Stimulated activated CD4-positive, alpha-beta T cell treated with anti-CD3 and anti-CD28 coated beads, Interleukin-4, amount 100 ng/mL, for 1 hour (primary cell): ENCODE data around the gene ASCC1.

ENCODE experiments used
- DNase-seq: peaks from one replicate; pipeline ENCODE4 v3.0.0-alpha.2; 2020

ASCC1 gene

GRCh38 chr10:72062832-72063702, 153.0 kb downstream of the ASCC1 start:
- no peak for DNase-seq

DNA sequence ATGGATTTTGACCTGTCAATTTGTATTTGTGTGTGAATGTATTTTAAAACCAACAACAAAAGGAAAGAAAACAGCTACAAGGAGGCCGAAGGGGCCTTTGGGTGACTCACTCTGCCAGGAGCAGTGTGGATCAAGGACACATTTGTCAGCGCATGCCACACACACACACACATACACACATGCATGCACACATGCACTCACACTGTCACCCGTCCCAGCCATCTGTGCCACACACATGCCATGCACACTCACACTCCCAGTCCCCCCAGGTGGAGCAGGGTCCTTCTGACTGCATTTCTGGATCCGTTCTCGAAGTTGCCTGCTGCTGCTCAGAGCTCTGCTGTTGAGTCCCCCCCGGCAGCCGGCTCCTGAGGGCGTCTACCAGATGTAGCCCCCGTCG, 153.7 kb downstream of the ASCC1 start:
- DNase-seq = no peak

- DNase-seq = no peak
Observed at GRCh38 chr10:72061930-72062329, 154.1 kb downstream of the ASCC1 start.

DNA sequence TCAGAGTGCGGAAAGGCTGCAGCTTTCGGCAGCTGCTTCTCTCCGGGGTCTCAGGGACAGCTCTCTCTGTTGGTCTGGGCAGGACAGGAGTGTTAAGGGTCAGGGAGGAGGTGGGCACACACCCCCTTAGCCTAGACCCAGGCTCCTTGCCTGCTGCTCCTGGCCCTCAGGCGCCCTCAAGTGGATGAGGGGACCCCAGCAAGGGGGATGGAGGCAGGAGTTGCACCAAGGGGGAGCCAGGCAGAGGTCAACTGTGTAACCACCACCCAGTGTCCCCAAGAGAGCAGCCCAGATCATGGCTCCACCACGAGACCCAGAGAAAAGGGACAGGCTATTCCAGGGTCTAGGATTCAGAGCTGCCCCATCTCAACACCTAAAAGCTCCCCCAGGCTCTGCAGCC, 154.6 kb downstream of the ASCC1 start:
- no peak for DNase-seq

DNA sequence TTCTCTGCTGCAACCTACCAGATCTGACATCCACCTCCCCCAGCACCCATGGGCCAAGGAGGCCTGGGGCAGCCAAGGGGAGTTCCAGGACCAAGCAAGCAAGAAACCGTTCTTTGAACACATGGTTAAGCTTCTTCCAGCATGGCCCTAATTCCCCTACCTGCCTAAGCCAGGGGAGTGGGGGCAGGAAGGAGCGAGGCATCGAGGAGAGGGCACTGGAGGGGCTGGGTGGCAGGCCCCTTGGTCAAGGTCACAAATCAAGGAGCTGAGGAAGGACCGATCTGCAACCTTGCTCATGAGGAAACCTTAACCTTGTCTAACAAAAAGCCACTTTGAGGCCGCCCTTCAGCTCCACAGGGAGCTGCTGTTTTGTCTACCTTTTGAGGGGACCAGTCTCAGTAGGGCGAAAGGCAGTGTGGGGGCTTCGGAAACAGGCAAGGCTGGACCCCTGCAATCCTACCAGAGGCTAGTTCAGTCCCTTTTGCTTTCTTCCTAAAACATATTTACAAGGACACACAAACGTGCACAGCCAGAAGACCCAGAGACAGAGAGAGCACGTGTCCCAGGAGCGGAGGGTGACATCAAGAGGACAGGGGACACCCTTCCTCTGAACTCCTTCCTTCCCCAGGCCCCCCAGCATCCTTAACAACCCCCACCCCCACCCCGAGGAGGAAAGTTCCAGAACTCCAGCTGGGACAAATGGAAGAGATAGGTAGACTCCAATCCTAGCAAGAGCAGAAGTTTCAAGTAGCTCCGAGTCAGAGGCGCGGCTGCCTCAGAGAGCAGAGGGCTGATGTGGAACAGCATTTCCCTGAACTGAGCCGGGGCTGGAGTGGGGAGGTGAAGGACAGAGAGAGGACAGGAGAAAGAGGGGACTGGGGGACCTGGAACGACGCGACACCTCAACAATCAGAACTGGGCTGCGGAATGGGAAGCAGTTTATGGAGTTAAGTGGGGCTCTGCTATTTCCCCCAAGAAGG, 155.9 kb downstream of the ASCC1 start:
- DNase-seq = no peak

DNA sequence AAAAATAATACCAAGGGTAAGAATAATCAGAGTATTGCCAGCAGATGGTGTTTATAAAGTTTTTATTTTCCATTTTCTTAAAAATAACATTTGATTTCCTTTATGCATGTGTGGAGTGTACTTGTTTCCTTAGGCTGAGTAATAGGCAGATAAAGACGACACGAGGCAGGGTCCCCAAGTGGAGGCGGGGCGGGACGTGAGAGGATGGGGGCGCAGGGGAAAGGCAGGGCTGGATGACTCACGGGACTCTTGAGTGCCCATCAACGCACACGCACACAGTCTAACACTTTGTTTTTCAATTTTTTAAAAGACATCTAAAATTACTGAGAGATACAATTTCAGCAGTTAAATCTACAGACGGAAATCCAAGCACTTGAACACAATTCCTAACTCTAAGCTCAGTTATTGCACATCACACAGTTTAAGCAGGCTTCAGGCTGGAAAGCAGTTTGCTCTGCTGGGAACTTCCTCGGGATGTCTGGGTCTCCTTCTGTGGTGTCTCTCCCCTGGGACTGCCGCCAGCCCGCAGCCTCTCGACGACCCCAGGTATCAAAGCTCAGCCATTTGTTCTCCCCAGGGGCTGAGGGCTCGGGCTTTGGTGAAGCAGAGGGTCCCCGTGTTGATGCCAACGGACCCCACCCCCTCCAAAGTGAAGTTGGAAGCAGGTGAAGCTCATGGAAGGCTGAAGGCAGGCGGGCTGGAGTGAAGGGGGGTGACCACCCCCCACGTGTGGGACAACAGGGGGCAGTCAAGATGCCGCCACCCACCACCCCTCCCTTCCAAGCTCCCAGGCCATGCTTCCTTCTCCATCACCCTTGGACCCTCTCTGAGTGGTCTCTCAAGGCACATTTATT, 156.9 kb downstream of the ASCC1 start:
- peak; percentile 46 for DNase-seq

DNA sequence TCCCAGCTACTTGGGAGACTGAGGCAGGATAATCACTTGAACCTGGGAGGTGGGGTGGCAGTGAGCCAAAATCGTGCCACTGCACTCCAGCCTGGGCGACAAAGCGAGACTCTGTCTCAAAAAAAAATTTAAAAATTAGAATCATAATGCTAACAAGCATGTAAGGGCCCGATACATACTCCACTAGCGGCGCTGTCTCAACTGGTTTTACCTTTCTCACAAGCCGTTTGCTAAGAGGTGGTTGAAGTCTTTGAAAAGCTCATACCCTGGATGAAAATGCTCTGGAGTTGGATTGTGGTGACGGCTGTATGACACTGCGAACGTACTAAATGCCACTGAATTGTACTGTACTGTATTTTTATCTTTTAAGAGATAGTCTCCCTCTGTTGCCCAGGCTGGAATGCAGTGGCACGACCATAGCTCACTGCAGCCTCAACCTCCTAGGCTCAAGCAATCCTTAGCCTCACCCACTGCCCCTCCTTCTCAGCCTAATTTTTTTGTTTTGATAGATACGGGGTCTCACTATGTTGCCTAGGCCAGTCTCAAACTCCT, 157.7 kb downstream of the ASCC1 start:
- no peak for DNase-seq

DNA sequence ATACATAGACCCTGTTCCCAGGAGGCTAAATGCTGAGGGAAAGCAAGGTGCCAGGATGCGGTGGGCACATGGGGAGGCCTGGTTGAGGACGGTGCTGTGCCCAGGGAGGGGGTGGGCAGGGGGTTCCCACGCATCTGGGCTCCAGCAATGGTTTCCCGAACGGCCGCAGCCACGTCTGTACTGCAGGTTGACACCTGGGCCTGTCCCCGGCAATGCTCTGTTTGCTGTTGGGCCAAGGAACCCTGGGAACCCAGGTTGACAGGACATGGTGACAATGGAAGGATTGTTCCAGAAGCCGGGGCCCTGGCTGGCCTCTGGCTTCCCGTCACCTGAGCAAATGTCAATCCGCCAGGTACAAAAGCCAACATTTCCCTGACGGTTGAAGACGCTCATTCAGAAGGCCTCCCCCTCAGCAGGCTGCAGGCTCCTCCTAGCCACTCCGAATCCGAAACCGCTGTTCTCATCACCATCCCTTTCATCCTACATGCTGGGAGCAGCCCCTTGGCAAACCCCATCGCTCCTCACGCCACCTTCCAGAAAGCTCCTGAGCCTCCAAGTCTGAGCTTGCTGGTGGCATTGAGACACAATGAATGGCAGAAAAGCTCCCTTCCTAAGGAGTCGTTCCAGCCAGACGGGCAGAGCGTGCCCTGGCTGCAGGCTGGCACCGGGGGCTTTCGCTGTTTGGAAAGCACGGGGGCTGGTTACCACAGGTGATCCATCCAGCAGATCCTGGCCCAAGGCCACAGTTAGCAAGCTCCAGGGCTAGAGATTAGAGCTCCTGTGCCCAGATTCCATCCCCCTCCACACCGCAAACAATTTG, 158.9 kb downstream of the ASCC1 start:
- DNase-seq = no peak

GRCh38 chr10:72056113-72056512, 160.0 kb downstream of the ASCC1 start:
- DNase-seq = no peak

GRCh38 chr10:72053690-72054089, 162.4 kb downstream of the ASCC1 start:
- no peak for DNase-seq

DNA sequence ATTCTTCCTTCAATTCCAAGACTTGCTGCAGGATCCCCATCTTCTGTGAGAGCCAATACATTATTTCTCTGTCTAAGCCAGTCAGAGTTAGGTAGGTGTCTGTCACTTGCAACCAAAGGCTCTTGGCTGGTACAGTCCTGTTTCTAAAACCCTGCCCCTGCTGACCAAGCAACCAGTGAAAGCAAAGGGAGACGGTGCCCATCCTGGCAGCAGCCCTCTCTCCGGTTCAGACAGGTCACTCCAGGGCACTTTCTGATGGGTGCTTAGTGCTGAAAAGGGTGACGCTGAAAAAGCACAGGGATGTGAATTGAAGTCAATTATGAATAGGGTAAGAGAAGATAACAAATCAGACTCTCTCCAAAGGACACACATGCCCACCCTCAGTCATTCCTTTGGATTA, 165.2 kb downstream of the ASCC1 start:
- DNase-seq = no peak

DNA sequence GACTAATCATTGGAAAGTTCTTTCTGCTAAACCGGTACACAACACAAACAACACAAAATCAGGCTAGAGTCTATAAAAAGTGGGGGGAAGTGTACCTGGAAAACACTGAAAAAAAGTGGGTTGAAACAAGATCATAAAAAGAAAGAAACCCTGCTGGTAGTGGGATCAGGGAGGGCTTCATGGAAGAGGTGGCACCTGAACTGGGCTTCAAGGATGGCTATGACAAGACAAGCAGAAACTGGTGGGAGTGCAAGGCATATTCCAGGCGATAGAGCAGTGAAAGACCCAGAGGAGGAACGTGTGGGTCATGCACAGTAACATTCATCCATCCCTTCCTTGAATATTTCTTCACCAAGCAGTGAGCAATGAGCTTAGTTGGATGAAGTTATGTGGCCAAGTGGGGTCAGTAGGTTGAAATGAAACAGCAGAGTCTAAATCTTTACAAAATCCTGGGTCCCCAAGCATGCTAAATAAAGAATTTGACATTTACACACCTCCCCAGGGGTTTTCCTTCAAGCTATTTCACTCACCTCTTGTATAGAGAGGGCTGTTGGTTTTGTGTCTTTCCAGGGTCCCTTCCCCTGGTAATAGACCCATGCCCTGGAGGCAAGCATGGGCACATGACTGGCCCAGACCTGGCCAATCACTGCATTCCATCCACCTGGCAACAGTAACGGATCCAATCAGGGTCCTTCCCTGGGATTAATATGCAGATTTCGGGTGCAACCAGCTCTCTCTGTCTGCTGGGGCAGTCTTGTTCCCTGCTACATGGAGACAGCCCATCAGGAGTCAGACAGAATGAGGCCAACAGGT, 165.9 kb downstream of the ASCC1 start:
- no peak for DNase-seq

DNA sequence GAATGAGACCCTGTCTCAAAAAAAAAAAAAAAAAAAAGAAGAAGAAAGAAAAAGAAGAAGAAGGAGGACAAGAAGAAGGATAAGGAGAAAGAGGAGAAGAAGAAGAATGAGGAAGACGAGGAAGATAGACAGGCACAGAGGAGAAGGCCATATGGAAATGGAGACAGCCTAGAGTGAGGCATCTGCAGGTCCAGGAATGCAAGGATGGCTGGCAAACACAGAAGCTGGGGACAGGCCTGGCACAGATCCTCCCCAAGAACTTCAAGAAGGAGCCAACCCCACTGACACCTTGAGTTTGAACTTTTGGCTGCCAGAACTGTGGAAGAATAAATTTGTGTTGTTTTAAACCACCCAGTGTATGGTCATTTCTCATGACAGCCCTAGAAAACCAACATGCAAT, 166.6 kb downstream of the ASCC1 start:
- DNase-seq = no peak

DNA sequence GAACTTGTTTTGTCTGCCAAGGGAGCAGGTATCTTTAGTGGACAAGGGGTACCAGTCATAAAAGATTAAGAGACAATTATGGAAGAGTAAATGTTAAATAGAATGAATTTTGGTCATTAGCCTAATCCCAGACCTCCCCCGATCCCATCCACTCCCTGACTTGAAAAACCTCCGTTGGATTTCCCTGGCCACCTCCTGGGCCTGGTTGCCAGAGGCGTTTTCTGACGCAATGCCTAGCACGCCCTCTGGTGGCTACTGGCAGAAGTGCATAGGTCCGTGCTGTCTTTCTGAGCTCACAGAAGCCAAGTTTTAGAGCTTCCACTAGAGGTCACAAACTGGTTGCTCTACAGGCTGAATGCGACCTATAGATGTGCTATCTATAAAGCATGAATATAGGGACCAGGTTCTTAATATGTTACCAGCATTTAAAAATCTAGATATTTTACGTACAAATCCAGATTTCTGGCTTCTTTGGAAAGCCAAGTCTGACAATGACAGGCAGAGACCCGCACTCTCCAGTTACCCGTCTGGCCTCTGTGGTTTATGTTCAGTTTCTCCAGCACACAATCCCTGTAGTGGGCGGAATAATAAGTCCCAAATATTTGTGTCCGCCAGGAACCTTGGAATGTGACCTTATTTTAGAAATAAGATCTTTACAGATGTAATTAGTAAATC, 167.5 kb downstream of the ASCC1 start:
- peak; percentile 89 for DNase-seq
